ENCODE data around the gene STRBP.
"Not testable (repeated sequence)": the region's sequence is repeated elsewhere in the genome, so short reads cannot be mapped to it uniquely, and the experiment has no call there.

Gene STRBP

DNA sequence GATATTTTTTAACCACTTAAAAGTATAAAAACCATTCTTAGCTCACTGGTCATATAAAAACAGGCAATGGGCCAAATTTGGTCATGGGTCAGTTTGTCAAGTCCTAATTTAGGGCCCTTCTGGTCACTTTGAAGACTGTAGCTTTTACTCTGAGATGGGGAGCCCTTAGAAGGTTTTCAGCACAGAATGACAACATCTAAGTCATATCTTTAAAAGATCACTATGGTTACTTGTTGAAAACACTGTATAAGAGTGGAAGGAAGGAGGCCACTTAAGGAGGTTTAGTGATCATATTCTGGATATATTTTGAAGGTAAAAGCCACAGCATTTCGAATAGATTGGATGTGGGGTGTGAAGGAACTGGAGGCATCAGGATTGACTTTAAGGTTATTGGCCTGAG is 76.7 kb downstream of the STRBP start:
- no peak for DNase-seq (ENCODE audit: low spot score)

DNA sequence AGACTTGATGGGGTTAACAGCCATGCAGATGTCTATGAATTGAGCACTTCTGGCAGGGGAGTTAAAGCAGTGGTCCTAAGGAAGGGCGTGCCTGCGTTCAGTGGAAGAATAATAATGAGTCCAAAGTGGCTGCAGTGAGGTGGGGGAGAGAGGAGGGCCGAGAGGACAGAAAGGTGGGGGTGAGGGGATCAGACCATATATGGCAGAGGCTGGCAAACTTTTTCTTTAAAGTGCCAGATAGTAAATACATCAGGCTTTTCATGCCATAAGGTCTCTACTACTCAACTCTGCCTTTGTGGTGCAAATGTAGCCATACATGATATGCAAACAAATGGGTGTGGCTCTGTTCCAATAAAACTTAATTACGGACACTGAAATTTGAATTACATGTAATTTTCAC is 77.1 kb downstream of the STRBP start:
- no peak for DNase-seq (ENCODE audit: low spot score)

DNA sequence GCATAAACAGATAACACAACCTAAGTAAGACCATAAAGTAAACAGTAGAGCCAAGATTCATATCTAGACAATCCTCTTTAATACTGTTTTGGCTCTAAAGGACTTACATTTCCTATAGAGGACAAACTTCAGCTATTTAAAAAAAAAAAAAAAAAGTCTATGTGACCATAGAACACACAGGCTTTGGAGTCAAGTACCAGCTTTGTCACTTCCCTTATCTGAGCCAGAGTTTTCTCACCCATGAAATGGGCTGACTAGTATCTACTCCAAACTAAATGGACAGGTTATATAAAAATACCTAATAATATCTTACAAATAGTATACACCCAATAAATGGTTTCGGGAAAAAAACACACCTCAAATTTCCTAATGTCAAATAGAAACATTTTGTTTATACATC is 81.3 kb downstream of the STRBP start:
- DNase-seq (ENCODE audit: low spot score): peak; percentile 36

GRCh38 chr9:123186029-123186428 is 82.4 kb downstream of the STRBP start:
- not testable (repeated sequence) for DNase-seq (ENCODE audit: low spot score)

GRCh38 chr9:123176949-123177348 is 91.4 kb downstream of the STRBP start:
- DNase-seq (ENCODE audit: low spot score): peak; percentile 33

- peak; percentile 51 for DNase-seq (ENCODE audit: low spot score)
These were observed 92.3 kb downstream of the STRBP start for GRCh38 chr9:123175854-123176629.

GRCh38 chr9:123174887-123175518 is 93.4 kb downstream of the STRBP start:
- peak; percentile 95 for DNase-seq (ENCODE audit: low spot score)

GRCh38 chr9:123174079-123174478 is 94.3 kb downstream of the STRBP start:
- no peak for DNase-seq (ENCODE audit: low spot score)

- no peak for DNase-seq (ENCODE audit: low spot score)
These were observed 98.5 kb downstream of the STRBP start for GRCh38 chr9:123169926-123170325.

DNA sequence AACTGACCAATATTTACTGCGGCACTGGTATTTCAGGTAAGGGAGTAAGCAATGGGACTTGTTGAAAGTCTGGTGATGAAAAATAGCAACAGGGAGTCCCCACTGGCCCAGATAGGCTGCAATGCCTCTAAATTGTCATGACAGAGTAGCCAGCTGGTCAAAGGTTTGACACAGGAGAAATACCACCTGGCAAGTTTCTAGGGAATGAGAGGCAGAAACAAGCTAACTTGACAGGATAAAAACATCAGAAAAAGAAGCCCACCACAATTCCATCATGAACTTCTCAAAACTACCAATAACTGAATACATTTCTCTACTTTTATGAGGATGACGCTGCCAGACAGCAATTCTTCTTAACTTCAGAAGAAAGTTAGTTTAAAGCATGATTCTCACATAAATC is 99.8 kb downstream of the STRBP start:
- DNase-seq (ENCODE audit: low spot score): no peak

GRCh38 chr9:123167474-123167873 is 100.9 kb downstream of the STRBP start:
- DNase-seq (ENCODE audit: low spot score): no peak

DNA sequence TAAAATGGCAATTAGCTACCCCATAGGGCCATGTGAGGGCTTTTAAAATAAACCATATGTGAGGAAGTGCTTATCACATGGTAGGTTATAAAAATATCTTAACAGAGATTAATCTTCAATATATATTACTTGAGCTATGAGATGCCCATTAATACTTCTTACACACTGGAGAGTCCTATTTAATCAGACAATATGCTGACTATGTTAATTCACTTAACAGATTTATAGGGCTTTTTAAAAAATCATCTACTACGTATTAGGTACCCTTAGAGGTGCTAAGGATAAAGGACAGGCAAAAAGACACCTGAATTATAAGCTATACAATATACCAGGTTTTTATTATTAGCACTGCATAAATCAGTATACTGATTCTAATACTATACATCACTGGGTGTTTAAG is 102.6 kb downstream of the STRBP start:
- DNase-seq (ENCODE audit: low spot score): no peak

- no peak for DNase-seq (ENCODE audit: low spot score)
These were observed 104.1 kb downstream of the STRBP start for GRCh38 chr9:123164285-123164684.

GRCh38 chr9:123162791-123163345 is 105.5 kb downstream of the STRBP start:
- DNase-seq (ENCODE audit: low spot score): no peak

- DNase-seq (ENCODE audit: low spot score): no peak
These were observed 106.0 kb downstream of the STRBP start for GRCh38 chr9:123162360-123162759.

- no peak for DNase-seq (ENCODE audit: low spot score)
These were observed 111.2 kb downstream of the STRBP start for GRCh38 chr9:123157221-123157620.

DNA sequence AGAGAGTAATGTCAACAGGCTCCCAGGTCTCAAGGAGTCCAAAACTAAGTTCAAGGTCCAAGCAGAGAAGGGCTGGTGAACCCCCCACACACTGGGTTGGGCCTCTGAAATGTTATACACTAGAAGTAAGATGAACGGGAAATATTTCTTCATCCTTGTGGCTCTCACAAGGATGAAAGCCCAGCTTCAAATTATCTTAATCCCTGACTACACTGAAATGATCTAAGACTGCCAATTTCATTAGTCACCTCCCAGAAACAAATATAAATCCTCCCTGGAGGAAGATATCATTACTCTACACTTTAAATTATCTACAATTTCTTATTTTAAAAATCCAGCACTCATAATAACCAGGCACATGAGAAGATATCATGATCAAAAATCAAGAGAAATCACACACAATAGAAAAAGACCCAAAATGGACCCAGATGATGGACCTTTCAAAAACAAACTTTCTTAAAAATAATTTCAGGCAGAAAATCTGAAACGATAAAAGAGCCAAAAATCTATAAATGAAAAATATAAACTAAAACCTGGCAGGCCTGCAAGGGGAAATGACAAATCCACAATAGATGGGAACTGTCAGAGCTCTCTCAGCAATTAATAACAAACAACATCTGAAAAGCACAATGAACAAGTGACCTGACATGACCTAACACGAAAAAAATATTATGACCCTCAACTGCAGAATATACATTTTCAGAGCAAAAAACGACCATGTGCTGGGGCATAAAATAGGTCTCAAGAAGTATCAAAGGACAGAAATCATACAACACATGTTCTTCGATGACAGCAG is 117.5 kb downstream of the STRBP start:
- no peak for DNase-seq (ENCODE audit: low spot score)

GRCh38 chr9:123149067-123149466 is 119.3 kb downstream of the STRBP start:
- no peak for DNase-seq (ENCODE audit: low spot score)

DNA sequence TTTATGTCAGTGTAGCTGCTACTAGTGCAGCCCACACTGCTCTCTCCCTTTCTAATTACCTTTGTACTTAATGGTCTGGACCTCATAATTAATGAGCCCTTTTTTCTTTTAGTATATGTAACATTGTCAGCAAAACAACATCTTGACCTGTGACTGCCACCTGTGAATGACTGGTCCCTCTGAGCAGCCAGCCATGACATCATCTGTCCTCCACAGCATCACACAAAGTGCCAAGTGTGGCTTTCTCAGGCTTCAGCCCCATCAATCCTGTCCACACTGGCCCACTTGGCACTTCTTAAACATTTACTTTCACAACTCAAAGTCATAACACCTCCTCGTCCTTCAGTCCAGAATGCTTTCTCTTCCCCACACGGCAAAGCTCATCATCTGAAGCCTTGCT is 130.2 kb downstream of the STRBP start:
- no peak for DNase-seq (ENCODE audit: low spot score)

GRCh38 chr9:123135430-123135829 is 133.0 kb downstream of the STRBP start:
- DNase-seq (ENCODE audit: low spot score): no peak

- DNase-seq (ENCODE audit: low spot score): no peak
These were observed 135.7 kb downstream of the STRBP start for GRCh38 chr9:123132696-123133095.

- DNase-seq (ENCODE audit: low spot score): no peak
These were observed 136.4 kb downstream of the STRBP start for GRCh38 chr9:123131993-123132392.

- DNase-seq (ENCODE audit: low spot score): no peak
These were observed 137.1 kb downstream of the STRBP start for GRCh38 chr9:123131258-123131657.

Measured in NAMALWA (cell line).